ENCODE results near the gene RBMS3. TPM values are rescaled to one million over a fixed set of nuclear protein-coding genes. Genes with fewer than 3 reads are reported as not detected.
"Not testable (repeated sequence)": the region's sequence is repeated elsewhere in the genome, so short reads cannot be mapped to it uniquely, and the experiment has no call there.

Gene RBMS3
- total and polyA plus RNA-seq, 3 donors from 2014 or later: 5.6 to 36.2 (median 19.7) TPM

DNA sequence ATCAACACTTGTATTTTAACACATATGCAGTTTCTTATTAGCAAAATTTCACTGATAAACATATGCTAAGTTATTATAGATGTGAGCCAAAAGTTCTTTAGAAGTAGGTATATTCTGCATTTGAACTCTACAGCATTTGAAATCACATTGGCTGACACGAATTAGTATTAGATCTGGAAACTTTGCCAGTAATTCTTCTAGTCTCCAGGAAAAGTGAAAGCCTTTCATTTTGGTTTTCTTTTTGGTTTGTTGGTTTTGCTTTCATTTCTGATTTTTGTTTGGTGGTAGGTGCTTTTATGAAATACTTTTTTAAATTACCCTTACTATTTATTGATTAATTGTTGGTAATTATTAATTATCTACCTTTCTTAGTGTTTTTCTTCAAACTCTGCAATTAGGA is 72.9 kb downstream of the RBMS3 start:
- Histone ChIP-seq H3K4me3 (no peak overlapping the region), H3K27ac (peak overlapping the region in 1 of 2 donors; percentile 4), H3K27me3 (no peaks in the 10 kb centered on the region), H3K36me3 (ENCODE audit: low read depth, missing control alignments) (no peaks in the 10 kb centered on the region), H3K4me1 (peaks cover 6% of the 10 kb centered on the region), H3K9me3 (no peaks in the 10 kb centered on the region)
- no peak for DNase-seq
- 40 to 54% methylated on average over 1 of the region's 1 CpG for WGBS, 2 donors
- TF ChIP-seq, protein P1, sequence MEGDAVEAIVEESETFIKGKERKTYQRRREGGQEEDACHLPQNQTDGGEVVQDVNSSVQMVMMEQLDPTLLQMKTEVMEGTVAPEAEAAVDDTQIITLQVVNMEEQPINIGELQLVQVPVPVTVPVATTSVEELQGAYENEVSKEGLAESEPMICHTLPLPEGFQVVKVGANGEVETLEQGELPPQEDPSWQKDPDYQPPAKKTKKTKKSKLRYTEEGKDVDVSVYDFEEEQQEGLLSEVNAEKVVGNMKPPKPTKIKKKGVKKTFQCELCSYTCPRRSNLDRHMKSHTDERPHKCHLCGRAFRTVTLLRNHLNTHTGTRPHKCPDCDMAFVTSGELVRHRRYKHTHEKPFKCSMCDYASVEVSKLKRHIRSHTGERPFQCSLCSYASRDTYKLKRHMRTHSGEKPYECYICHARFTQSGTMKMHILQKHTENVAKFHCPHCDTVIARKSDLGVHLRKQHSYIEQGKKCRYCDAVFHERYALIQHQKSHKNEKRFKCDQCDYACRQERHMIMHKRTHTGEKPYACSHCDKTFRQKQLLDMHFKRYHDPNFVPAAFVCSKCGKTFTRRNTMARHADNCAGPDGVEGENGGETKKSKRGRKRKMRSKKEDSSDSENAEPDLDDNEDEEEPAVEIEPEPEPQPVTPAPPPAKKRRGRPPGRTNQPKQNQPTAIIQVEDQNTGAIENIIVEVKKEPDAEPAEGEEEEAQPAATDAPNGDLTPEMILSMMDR (IDR thresholded peaks at IDR 0.05): no peak
- no peak for TF ChIP-seq POLR2A (IDR thresholded peaks at IDR 0.05)
- intact Hi-C loops (cut with DNase I; ENCODE audit: low total_unique reads): no loop called here

DNA sequence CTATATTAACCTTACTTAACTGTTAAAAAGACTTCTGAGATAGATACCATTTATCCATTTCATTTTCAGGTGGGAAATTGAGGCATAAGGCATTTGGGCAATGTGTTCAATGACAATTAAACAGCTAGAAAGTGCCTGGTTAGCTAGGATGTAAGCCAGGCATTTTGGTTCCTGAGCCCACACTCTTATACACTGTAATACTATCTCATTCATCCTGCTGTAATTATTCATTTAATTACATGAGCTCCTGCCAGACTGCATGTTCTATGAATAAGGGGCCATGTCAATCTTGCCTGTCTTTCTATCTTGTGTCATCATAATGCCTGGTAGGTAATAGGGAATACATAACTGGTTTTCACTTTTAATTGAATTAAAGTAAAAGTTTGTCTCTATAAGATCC is 74.0 kb downstream of the RBMS3 start:
- H3K36me3 ChIP-seq (ENCODE audit: low read depth, missing control alignments): no peaks in the 10 kb centered on the region
- peaks cover 6% of the 10 kb centered on the region for H3K4me1 ChIP-seq
- no peak overlapping the region for H3K27ac ChIP-seq
- intact Hi-C loops (cut with DNase I; ENCODE audit: low total_unique reads): no loop called here
- no peaks in the 10 kb centered on the region for H3K27me3 ChIP-seq
- no peak overlapping the region for H3K4me3 ChIP-seq
- TF ChIP-seq POLR2A (IDR thresholded peaks at IDR 0.05): no peak
- TF ChIP-seq, protein P1 (IDR thresholded peaks at IDR 0.05): no peak
- H3K9me3 ChIP-seq: no peaks in the 10 kb centered on the region
- no peak for DNase-seq

DNA sequence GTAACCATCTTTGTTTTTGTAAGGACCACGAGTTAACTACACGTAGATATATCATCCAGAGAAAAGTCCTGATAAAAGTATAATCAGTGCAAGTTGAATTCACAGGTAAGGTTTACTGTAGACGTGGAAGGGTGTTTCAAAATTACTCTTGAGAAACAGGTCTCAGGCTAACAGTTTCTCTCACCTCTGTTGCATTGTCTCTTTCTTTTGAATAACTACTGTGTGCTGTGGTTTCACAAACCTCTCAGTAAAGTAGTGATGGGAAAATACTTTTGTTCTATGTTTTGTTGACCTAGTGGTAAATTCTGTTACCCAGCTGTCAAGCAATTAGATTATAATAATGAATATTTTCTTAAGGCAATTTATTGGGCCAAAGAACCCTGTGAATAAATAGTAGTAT is 75.2 kb downstream of the RBMS3 start:
- no peaks in the 10 kb centered on the region for H3K9me3 ChIP-seq
- peaks cover 6% of the 10 kb centered on the region for H3K4me1 ChIP-seq
- no peak for TF ChIP-seq POLR2A (IDR thresholded peaks at IDR 0.05)
- TF ChIP-seq, protein P1 (IDR thresholded peaks at IDR 0.05): no peak
- no peak overlapping the region for H3K4me3 ChIP-seq
- intact Hi-C loops (cut with DNase I; ENCODE audit: low total_unique reads): no loop called here
- no peaks in the 10 kb centered on the region for H3K27me3 ChIP-seq
- no peaks in the 10 kb centered on the region for H3K36me3 ChIP-seq (ENCODE audit: low read depth, missing control alignments)
- 72 to 81% methylated on average over 3 of the region's 3 CpGs for WGBS, 2 donors
- no peak overlapping the region for H3K27ac ChIP-seq
- no peak for DNase-seq

DNA sequence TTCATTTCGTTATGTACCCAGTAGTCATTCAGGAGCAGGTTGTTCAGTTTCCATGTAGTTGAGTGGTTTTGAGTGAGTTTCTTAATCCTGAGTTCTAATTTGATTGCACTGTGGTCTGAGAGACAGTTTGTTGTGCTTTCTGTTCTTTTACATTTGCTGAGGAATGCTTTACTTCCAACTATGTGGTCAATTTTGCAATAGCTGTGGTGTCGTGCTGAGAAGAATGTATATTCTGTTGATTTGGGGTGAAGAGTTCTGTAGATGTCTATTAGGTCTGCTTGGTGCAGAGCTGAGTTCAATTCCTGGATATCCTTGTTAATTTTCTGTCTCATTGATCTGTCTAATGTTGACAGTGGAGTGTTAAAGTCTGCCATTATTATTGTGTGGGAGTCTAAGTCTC is 79.4 kb downstream of the RBMS3 start:
- H3K9me3 ChIP-seq; H3K4me1 ChIP-seq; H3K27ac ChIP-seq; intact Hi-C loops (cut with DNase I; ENCODE audit: low total_unique reads); DNase-seq; H3K27me3 ChIP-seq; H3K4me3 ChIP-seq; H3K36me3 ChIP-seq (ENCODE audit: low read depth, missing control alignments): not testable (repeated sequence)
- 74 to 81% methylated on average over 2 of the region's 2 CpGs for WGBS, 2 donors

DNA sequence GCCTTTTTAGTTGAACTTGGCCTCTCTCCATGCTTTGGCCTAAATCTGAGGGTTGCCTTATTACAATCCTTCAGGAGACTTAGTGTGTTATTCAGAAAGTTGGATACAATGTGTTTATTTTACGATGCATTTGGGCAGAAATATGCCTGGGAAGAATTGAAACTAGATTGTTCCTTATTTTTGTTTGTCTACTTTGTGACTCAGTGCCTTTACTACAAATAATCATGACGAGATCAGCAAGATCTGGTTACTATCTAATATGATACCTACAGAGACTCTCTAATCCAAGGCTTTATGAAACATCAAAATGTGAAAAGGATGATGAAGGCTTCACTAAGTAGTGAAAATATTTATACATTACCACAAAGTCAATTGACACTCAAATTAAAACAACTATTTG is 82.2 kb downstream of the RBMS3 start:
- no peak overlapping the region for H3K27ac ChIP-seq
- no peaks in the 10 kb centered on the region for H3K9me3 ChIP-seq
- no peaks in the 10 kb centered on the region for H3K27me3 ChIP-seq
- 25 to 34% methylated on average over 2 of the region's 2 CpGs for WGBS, 2 donors
- no peaks in the 10 kb centered on the region for H3K36me3 ChIP-seq (ENCODE audit: low read depth, missing control alignments)
- intact Hi-C loops (cut with DNase I; ENCODE audit: low total_unique reads): no loop called here
- peak; percentile 18 for DNase-seq
- H3K4me3 ChIP-seq: no peak overlapping the region
- TF ChIP-seq, protein P1 (IDR thresholded peaks at IDR 0.05): no peak
- TF ChIP-seq POLR2A (IDR thresholded peaks at IDR 0.05): no peak
- H3K4me1 ChIP-seq: no peaks in the 10 kb centered on the region
